NT2/D1 (cell line): ENCODE results near the gene NUDT12.

Source experiments
- YY1 ChIP-seq: IDR thresholded peaks from 2 replicates; pipeline ENCODE4 v1.6.1; 2011; ENCODE audit not compliant: insufficient read length, insufficient read depth
- ZNF274 ChIP-seq: IDR thresholded peaks from 2 replicates; pipeline ENCODE4 v1.6.1; 2011; ENCODE audit warnings: mild to moderate bottlenecking, low read depth, low read length

DNA sequence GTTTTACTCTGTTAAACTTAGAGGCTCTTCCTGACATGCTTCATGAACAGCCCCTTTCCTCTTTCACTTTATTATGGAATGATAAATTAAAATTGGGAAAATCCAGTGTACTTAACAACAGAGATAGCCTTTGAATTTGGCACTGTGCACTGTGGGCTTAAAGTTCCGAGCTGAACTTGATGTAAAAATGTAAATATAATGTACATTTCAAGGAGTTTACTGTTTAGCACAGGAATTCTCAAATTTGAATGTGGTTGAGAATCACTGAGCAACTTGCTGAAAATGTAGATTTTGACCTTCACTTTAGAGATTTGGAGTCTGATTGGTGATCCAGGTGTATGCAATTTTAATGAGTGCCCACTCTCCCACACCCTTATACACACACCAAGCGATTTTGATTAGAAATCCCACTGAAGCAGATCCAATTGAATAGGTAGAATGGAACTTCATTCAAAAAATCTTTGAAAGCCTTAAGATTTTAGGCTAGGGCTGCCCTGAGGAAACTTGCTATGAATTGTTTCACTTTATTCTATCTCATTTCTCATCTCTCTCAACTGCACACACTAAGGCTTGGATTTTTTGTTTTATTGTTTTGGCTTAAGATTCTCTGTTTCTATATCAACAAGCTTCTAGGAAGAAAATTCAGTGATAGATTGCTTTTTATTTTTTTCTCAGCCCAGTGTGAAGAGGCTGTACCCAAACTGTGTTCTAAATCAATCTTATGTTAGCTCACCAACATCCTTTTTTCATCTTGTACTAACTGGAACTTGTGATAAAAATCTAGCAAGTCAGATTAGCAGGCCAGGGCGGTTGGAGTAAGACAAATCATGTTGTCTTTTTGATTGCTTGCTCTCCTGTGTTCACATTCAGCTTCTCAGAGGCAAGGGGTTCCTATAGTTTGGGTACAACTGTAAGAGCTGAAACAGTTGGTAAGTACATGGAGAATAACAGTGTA is 22.9 kb downstream of the NUDT12 start:
- TF ChIP-seq ZNF274 = no peak
- no peak for TF ChIP-seq YY1
